Pancreas (tissue), 10 donors: ENCODE measurements around the gene OR2F1. TPM values are rescaled to one million over a fixed set of nuclear protein-coding genes. Genes with fewer than 3 reads are reported as not detected.
A peak's percentile ranks its signal among the peaks of the same experiment; 100 is the strongest.

Source experiments
- ATAC-seq, 4 donors: fragments of 200-7000 bp; cut with Tn5 transposase; one replicate each; pipeline versions ENCODE4 v1.8.0 to v1.9.1; 2020; ENCODE audit warnings: mild to moderate bottlenecking in 4 of 4, moderate library complexity in 4 of 4
- DNase-seq, 6 donors: peaks; one replicate each; pipeline ENCODE4 v3.0.0-alpha.2; 2020
- FAIRE-seq: peaks from 2 replicates; lab custom pipeline; 2012; peaks lifted over from hg19 to GRCh38; lab: Jason Lieb, UNC
- H3K27ac ChIP-seq, 4 donors: fragments of 200-600 bp; sonication (generic); 1 replicate in 3 of 4; 2 replicates in 1 of 4; pipeline versions ENCODE4 v1.5.0 to v1.8.0; 2020
- H3K27me3 ChIP-seq, 4 donors: fragments of 200-600 bp; one replicate each; pipeline ENCODE4 v1.8.0; 2021
- H3K36me3 ChIP-seq, 3 donors: fragments of 200-600 bp; sonication (generic) in 1 of 3; one replicate each; pipeline versions ENCODE4 v1.5.0 to v1.8.0; 2020 to 2021
- H3K4me1 ChIP-seq, 3 donors: fragments of 200-600 bp; one replicate each; pipeline ENCODE4 v1.8.0; 2021
- H3K4me3 ChIP-seq, 4 donors: fragments of 200-600 bp; sonication (generic) in 2 of 4; one replicate each; pipeline versions ENCODE4 v1.5.0 to v1.8.0; 2020 to 2021
- H3K9me3 ChIP-seq, 4 donors: fragments of 200-600 bp; one replicate each; pipeline ENCODE4 v1.8.0; 2021
- WGBS, 2 donors: extraction: QIAGEN DNeasy Blood & Tissue Kit; methylation state at CpG; one replicate each; pipeline ENCODE4 v1.1.7; 2013; 5-methylcytosine and 5-hydroxymethylcytosine counted together
- intact Hi-C, 3 donors: fragments of 100-400 bp; cut with DNase I; formaldehyde crosslinking; loops; one replicate each; pipeline versions ENCODE4 v1.11.1 to v1.14.2; 2022
- polyA plus RNA-seq, 2 donors: library from polyadenylated mRNA; stranded (reverse); fragments of 200-250 nt; gene quantifications; one replicate each; pipeline ENCODE4 v1.2.3, GENCODE V29; 2013
- total RNA-seq, 6 donors: library from RNA; stranded (reverse); fragmentation: NEBNext Ultra II Directional in 4 of 6; extraction: Animal tissue kit (Norgen Biotek cat#: 25700) in 4 of 6; gene quantifications; one replicate each; pipeline versions ENCODE4 v1.2.1 to v1.2.4, GENCODE V29; 2021 to 2023
- TF ChIP-seq, protein P1 (sequence below), 4 donors: fragments of 200-600 bp; sonication (generic) in 3 of 4; IDR thresholded peaks; one replicate each; pipeline versions ENCODE4 v1.5.0 to v1.8.0; 2021; ENCODE audit warnings: antibody characterized with exemption in 4 of 4
- donor health status: healthy with polysubstance abuse.
- donor health status: DM: no; HTN: no; CAD: no; lungs with moderate emphysema.
- donor health status: DM: no; HTN: no; CAD: no.
- donor health status: control.
- donor health status: control.
- donor health status: Bipolar disorder and iron deficiency.
- donor health status: DM: yes; HTN: yes; CAD: no.
- donor health status: DM: no; HTN: no; CAD: no.
- donor health status: DM: no; HTN: no; CAD: no.
- donor health status: DM: yes; HTN: yes; CAD: no.

The OR2F1 gene
- total and polyA plus RNA-seq, 8 donors = not detected

DNA sequence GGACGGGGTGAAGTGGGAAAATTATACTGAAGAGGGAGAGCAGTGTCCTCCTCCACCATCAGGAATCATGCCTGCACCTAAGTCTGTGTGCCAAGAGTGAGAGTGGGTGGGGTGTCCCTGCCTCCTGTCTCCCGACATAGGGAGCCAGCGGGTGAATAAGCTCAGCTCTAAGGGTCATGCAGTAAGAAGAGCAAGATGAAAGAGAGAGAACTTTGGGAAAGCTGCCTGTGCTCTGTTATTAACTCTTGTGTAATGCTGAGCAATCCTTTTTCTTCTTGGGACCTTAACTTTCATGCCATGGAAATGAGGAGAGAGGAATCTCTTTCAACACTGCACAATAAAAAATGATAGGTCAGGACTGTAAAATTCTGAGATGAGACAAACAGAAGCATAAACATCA lies 44.8 kb upstream of the OR2F1 start:
- FAIRE-seq (no peak), DNase-seq (no peak), ATAC-seq (peak in 1 of 4 donors; percentile 41)
- TF ChIP-seq, protein P1, sequence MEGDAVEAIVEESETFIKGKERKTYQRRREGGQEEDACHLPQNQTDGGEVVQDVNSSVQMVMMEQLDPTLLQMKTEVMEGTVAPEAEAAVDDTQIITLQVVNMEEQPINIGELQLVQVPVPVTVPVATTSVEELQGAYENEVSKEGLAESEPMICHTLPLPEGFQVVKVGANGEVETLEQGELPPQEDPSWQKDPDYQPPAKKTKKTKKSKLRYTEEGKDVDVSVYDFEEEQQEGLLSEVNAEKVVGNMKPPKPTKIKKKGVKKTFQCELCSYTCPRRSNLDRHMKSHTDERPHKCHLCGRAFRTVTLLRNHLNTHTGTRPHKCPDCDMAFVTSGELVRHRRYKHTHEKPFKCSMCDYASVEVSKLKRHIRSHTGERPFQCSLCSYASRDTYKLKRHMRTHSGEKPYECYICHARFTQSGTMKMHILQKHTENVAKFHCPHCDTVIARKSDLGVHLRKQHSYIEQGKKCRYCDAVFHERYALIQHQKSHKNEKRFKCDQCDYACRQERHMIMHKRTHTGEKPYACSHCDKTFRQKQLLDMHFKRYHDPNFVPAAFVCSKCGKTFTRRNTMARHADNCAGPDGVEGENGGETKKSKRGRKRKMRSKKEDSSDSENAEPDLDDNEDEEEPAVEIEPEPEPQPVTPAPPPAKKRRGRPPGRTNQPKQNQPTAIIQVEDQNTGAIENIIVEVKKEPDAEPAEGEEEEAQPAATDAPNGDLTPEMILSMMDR (IDR thresholded peaks at IDR 0.05) = no peak
- Histone ChIP-seq H3K9me3 (no peaks in the 10 kb centered on the region), H3K27ac (no peak overlapping the region), H3K4me1 (no peaks in the 10 kb centered on the region), H3K36me3 (no peaks in the 10 kb centered on the region), H3K27me3 (no peaks in the 10 kb centered on the region), H3K4me3 (no peak overlapping the region)
- intact Hi-C loops = no loop called here
- 77 to 79% methylated on average over 3 of the region's 3 CpGs for WGBS, 2 donors

DNA sequence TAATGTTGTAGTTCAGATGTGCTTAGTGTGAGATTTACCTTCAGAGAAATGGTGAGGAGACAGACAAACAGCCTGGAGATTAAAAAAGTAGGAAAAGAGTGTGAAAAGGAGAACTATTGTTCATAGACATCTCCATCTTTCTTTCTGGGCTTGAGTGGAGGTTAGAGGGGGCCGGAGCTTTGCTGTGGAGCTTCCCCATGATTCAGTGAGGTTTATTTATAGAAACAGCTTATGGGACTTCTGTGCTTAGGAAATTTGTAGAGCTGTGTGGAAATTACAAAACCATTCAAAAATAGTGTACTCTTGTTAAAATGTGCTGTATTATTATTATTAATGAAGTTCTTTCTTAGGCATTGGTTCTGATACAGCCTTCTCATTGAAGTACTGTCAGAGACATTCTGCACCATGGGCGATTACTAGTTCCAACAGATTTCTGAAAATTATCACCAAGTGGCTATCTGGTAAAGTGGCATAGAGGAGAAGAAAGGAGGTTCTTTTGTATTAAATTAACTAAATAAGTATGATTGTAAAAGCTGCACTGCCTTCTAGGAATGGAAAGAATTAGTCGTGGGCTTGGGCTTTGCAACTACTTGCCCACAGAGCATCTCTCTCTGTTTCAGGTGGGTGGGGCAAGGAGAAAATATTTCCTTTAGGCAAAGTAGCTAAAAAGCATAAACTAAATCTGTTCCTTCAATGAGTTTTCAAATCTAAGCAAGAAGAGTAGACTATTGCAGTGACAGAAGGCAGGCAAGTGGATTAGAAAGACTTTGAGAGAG lies 44.0 kb upstream of the OR2F1 start:
- ATAC-seq (no peak), FAIRE-seq (no peak), DNase-seq (no peak)
- H3K4me1 ChIP-seq = no peaks in the 10 kb centered on the region
- no peak overlapping the region for H3K27ac ChIP-seq
- intact Hi-C loops = no loop called here
- TF ChIP-seq, protein P1 (IDR thresholded peaks at IDR 0.05) = no peak
- no peak overlapping the region for H3K4me3 ChIP-seq
- H3K27me3 ChIP-seq = no peaks in the 10 kb centered on the region
- no peaks in the 10 kb centered on the region for H3K36me3 ChIP-seq
- H3K9me3 ChIP-seq = no peaks in the 10 kb centered on the region
- 85 to 87% methylated on average over 3 of the region's 3 CpGs for WGBS, 2 donors

DNA sequence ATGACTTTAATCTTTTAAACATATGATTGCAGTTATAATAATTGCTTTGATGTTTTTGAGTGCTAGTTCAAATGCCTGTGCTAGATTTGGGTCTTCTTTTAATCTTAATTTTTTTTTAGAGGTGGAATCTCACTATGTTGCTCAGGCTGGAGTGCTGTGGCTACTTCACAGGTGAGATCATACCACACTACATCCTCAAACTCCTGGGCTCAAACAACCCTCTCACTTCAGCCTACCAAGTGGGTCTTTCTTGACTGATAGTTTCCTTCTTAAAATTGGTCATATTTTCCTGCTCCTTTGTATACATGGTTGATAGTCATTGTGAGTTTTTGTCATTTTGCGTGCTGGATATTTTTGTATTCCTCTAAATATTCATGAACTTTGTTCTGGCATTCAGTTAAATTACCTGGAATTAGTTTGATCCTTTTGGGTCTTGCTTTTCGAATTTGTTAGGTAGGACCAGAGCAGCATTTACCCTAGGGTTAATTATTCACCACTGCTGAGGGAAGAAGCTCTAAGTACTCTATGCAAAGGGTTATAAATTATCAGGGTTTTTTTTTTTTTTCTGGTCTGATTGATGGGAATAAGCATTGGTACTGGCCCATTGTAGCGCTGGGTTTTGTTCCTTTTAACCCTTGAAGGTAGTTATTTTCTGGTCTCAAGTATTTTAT lies 40.6 kb upstream of the OR2F1 start:
- Histone ChIP-seq H3K4me1 (no peaks in the 10 kb centered on the region), H3K27ac (no peak overlapping the region), H3K9me3 (no peaks in the 10 kb centered on the region), H3K36me3 (no peaks in the 10 kb centered on the region), H3K4me3 (no peak overlapping the region), H3K27me3 (no peaks in the 10 kb centered on the region)
- no peak for DNase-seq
- TF ChIP-seq, protein P1 (IDR thresholded peaks at IDR 0.05) = no peak
- intact Hi-C loops = no loop called here
- no peak for FAIRE-seq
- 49 to 51% methylated on average over 3 of the region's 3 CpGs for WGBS, 2 donors
- peak in 1 of 4 donors; percentile 47 for ATAC-seq

DNA sequence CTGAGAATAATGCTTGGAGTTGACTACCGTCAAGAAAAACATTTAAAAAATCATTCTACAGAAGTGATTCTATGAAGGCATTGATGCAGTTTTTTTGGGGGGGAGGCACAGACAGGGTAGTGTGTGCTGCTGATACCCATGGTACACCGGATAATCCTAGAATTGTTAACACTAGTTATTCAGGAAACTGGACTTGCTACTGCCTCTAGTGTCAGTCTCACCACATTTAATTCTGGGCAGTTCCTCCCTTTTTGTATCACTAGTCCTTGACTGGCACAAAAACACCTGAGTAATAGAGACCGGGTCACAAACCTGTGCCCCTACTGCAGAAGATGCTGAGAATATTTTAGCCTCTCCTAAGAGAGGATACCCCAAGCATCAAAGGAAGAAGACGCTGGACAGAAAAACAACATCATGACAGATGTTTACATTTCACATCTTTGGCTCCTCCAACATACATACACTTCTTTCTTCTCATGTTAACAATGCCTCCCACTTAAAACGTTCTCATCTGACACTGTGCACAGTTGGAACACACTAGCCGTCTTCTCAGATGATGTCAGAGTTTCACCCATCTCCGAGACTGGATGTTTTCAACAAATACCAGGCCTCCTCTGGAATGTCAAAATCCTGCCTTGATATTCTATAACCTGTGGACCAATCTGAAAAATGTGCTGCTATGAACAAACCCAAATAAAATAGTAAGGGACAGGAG lies 39.5 kb upstream of the OR2F1 start:
- Histone ChIP-seq H3K9me3 (no peaks in the 10 kb centered on the region), H3K4me1 (no peaks in the 10 kb centered on the region), H3K4me3 (no peak overlapping the region), H3K36me3 (no peaks in the 10 kb centered on the region), H3K27ac (no peak overlapping the region), H3K27me3 (no peaks in the 10 kb centered on the region)
- intact Hi-C loops = no loop called here
- no peak for ATAC-seq
- WGBS, 2 donors = 67 to 69% methylated on average over 7 of the region's 7 CpGs
- DNase-seq = no peak
- FAIRE-seq = no peak
- TF ChIP-seq, protein P1 (IDR thresholded peaks at IDR 0.05) = no peak
